GM12874 (cell line): ENCODE data around the gene SLC22A23.

ENCODE experiments used
- TF ChIP-seq, protein P1 (sequence below): IDR thresholded peaks from 2 replicates; pipeline ENCODE4 v1.5.1; 2011; ENCODE audit warnings: low read depth, mild to moderate bottlenecking, control low read depth, low read length, moderate library complexity; ENCODE audit not compliant: insufficient read depth

SLC22A23 gene

DNA sequence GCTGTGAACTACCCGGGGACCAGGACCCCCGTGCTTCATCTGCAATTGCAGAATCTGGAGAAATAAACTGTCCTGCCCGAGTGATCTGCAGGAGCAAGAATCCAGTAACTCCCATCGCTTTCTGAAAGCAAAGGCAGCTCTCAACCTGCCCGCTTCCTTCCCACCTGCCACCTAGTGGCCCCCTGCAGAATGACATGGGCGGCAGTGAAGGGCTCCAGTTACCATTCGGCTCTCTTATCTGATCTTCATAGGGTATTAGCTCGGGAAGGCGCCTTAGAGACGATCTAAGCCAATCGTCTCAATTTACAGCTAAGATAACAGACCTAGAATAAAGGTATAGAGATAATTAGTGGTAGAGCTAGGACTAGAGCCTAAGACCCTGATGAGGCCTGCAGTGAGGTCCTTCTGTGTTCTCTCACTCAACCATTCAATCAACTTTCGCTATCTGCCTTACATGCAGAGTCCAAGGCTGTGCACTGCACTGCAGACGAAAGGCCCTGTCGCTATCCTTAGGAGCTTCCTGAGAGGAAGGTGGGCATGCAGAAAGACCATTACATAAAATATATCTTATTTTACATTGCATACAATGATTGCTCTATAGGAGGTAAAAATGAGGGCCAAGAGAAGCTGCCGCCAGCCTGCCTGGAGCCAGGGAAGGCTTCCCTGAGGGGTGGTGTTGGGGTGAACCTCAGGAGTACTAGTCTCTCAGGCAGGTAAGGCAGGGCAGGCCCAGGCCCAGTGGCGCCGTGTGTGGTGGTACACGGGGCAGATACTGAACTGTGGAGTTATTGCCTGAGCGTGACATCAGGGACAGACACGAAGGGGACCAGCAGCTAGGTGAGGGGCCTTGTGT, 205.2 kb downstream of the SLC22A23 start:
- TF ChIP-seq, protein P1, sequence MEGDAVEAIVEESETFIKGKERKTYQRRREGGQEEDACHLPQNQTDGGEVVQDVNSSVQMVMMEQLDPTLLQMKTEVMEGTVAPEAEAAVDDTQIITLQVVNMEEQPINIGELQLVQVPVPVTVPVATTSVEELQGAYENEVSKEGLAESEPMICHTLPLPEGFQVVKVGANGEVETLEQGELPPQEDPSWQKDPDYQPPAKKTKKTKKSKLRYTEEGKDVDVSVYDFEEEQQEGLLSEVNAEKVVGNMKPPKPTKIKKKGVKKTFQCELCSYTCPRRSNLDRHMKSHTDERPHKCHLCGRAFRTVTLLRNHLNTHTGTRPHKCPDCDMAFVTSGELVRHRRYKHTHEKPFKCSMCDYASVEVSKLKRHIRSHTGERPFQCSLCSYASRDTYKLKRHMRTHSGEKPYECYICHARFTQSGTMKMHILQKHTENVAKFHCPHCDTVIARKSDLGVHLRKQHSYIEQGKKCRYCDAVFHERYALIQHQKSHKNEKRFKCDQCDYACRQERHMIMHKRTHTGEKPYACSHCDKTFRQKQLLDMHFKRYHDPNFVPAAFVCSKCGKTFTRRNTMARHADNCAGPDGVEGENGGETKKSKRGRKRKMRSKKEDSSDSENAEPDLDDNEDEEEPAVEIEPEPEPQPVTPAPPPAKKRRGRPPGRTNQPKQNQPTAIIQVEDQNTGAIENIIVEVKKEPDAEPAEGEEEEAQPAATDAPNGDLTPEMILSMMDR: peak; percentile 94

DNA sequence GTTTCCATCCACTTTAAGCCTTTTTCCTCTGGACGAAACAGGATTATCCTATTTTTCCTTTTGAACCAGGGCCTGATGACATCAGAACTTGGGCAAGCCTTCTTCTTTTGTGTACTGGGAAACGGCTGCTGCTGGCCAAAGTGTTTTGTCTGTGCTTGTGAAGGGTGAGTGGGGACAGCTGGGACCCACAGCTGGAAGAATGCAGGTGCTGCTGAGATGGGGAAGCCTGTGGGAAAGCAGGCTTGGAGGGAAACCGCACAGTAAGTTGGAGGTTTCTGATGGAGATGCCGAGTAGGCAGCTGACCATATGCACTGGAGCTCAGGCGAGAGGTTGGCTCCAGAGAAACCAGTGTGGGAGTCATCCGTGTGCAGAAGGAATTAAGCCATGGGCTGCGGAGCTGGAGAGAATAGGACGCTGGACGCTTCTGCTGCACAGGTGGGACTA, 206.6 kb downstream of the SLC22A23 start:
- TF ChIP-seq, protein P1: no peak

DNA sequence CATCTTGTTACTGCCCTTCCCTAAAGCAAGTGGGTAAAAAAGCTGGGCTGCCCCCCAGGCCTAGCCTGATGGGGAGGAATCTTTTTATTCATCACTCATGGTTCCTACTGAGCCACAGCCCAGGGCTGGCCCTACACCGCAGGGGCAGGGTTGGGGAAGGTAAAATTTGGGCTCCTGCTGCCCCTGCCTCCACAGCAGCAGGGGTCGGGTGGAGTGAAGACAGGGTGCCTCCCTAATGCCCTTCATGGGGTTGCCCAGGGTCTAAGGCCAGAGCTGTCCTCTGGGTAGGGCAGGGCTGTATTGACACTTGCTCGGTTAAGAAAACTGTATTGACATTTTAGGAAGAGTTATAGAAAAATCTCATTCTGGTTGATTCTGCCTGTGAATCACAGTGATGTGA, 207.0 kb downstream of the SLC22A23 start:
- TF ChIP-seq, protein P1: no peak

DNA sequence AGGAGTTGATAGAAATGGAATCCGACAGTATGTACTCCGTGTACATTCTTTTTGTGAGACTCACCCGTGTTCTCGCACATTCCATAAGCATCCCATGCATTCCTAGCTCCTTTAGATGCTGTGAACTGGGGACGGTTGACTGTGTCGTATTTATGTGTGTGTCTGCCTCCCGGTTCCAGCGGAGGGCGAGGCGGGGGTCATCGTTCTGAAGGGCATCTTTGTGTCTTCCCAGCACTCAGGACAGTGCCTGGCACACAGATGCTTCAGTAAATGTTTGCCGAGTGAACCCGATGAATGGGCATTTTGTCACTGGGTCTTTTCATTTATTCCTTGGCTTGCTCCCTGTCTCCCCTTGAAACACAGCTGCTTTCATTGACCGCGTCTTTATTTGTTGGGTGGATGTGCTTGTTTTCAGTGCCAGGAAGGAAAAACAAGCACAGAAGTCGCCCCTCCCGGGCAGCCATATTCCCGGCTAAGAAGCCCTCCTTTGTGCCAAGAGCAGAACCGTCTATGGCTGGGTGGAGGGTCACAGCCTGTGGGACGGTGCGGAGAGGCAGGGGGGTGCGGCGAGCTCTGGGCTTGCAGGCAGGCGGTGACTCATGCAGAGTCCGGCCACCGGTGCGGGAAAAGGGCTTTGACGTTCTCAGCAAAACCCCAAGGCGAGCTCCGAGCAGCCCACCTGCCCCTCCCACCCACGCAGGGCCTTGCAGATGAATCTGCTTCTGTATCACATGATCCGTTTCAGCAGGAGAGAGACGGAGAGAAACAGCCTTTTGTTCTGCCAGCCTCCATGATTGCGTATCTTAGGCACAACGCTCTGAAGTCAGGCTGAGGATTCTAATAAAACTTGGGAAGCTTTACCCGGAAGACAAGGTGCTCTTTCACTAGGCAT, 209.3 kb downstream of the SLC22A23 start:
- TF ChIP-seq, protein P1: no peak

DNA sequence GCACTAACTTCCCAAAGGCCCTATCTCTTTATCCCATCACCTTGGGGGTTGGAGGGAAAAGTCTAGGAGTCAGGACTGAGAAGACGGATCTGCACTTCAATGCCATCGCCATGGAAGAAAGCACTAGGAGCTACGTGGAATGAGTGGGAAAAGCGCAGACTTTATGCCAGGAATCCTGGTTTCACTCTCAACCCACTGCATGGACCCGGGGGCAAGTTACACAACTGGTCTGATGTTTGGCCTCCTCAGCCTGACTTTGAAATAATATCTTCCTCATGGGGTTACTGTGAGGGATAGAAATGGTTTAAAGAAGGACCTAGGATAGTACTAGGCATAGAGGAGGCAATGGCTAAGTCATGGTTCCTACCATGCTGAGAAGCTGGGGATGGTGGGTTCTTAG, 211.6 kb downstream of the SLC22A23 start:
- TF ChIP-seq, protein P1: no peak

DNA sequence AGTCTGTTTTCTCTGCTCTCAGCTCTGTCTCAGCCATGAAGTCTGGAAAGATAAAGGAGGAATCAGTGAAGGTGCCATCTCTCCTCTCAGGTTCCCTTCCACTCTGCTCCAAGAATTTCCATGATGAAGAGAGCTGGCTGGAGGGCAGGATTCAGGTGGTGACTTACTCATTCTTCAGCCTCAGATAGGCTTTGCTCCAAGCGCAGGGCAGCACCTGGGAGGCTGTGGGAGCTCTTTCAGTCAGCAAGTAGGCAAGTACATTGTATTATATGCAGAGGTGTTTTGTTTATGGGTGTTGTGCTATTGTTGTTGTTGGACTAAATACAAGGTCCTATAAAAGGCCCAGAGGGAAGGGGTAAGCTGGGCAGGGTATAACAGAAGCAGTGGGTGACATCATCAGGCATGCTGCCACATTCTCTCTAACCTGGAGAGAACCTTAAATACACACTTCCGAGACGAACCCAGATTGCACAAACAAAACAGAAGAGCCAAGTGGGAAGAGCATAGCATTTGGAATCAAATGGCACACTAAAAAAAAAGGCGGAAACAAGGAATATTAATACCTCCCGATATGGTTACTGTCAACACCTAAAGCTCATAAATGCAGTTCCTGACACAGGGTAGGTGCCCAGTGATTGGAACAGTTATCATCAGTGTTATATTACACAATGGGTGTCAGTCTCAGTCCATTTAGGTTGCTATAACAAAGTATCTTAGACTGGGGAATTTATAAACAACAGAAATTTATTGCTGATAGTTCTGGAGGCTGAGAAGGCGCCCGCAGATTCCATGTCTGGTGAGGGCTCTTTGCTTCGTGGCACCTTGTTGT, 212.6 kb downstream of the SLC22A23 start:
- TF ChIP-seq, protein P1: no peak
